ENCODE measurements around the gene CLEC16A. TPM values are rescaled to one million over a fixed set of nuclear protein-coding genes. Genes with fewer than 3 reads are reported as not detected.
A peak's percentile ranks its signal among the peaks of the same experiment; 100 is the strongest.
"Not testable (repeated sequence)": the region's sequence is repeated elsewhere in the genome, so short reads cannot be mapped to it uniquely, and the experiment has no call there.

The CLEC16A gene
- total RNA-seq, 2 donors from 2014 or later: 29.9 to 32.3 TPM

GRCh38 chr16:11101695-11102522, 157.5 kb downstream of the CLEC16A start:
- no peaks in the 10 kb centered on the region for H3K27me3 Mint-ChIP-seq (ENCODE audit: low read depth)
- H3K36me3 Mint-ChIP-seq (ENCODE audit: insufficient read depth in 2 of 2): peaks cover 0 to 3% of the 10 kb centered on the region in 2 donors
- H3K4me1 Mint-ChIP-seq (ENCODE audit: low read depth): peaks cover 100% of the 10 kb centered on the region
- H3K9me3 Mint-ChIP-seq: no peaks in the 10 kb centered on the region
- ATAC-seq (replicated peaks in 1 of 2) (no peak), DNase-seq (no peak)
- H3K4me3 Mint-ChIP-seq: peak overlapping the region; percentile 27 to 65
- H3K27ac Mint-ChIP-seq: peak overlapping the region; percentile 82

GRCh38 chr16:11102523-11102898, 158.1 kb downstream of the CLEC16A start:
- Mint-ChIP-seq H3K4me3 (peak overlapping the region in 1 of 2 donors; percentile 27), H3K27me3 (ENCODE audit: low read depth) (no peaks in the 10 kb centered on the region)

GRCh38 chr16:11103301-11103700, 158.9 kb downstream of the CLEC16A start:
- H3K27ac Mint-ChIP-seq: peak overlapping the region; percentile 66
- H3K9me3 Mint-ChIP-seq: not testable (repeated sequence)

More at GRCh38 chr16:11102523-11102898, 158.1 kb downstream of the CLEC16A start:
- DNase-seq: no peak
- no peaks in the 10 kb centered on the region for H3K9me3 Mint-ChIP-seq
- H3K27ac Mint-ChIP-seq: peak overlapping the region; percentile 54
- peaks cover 0 to 3% of the 10 kb centered on the region in 2 donors for H3K36me3 Mint-ChIP-seq (ENCODE audit: insufficient read depth in 2 of 2)
- ATAC-seq (replicated peaks in 1 of 2): no peak
- peaks cover 95% of the 10 kb centered on the region for H3K4me1 Mint-ChIP-seq (ENCODE audit: low read depth)

GRCh38 chr16:11104168-11105037, 160.0 kb downstream of the CLEC16A start:
- H3K36me3 Mint-ChIP-seq (ENCODE audit: insufficient read depth in 2 of 2): peaks cover 3 to 5% of the 10 kb centered on the region in 2 donors
- peak overlapping the region; percentile 91 for H3K27ac Mint-ChIP-seq
- no peak for ATAC-seq (replicated peaks in 1 of 2)
- H3K4me3 Mint-ChIP-seq: peak overlapping the region; percentile 53 to 82
- no peaks in the 10 kb centered on the region for H3K9me3 Mint-ChIP-seq
- peaks cover 79% of the 10 kb centered on the region for H3K4me1 Mint-ChIP-seq (ENCODE audit: low read depth)
- H3K27me3 Mint-ChIP-seq (ENCODE audit: low read depth): no peaks in the 10 kb centered on the region
- DNase-seq: no peak

More at GRCh38 chr16:11103301-11103700, 158.9 kb downstream of the CLEC16A start:
- H3K36me3 Mint-ChIP-seq (ENCODE audit: insufficient read depth in 2 of 2); ATAC-seq (replicated peaks in 1 of 2); H3K27me3 Mint-ChIP-seq (ENCODE audit: low read depth); DNase-seq: not testable (repeated sequence)
- Mint-ChIP-seq H3K4me1 (ENCODE audit: low read depth) (peaks cover 88% of the 10 kb centered on the region), H3K4me3 (peak overlapping the region in 1 of 2 donors; percentile 12)

- peak overlapping the region; percentile 91 for H3K27ac Mint-ChIP-seq
- DNase-seq (peak; percentile 44 to 49), ATAC-seq (replicated peaks in 1 of 2) (peak; percentile 53 to 59)
- peak overlapping the region; percentile 53 to 82 for H3K4me3 Mint-ChIP-seq
- no peaks in the 10 kb centered on the region for H3K9me3 Mint-ChIP-seq
- no peaks in the 10 kb centered on the region for H3K27me3 Mint-ChIP-seq (ENCODE audit: low read depth)
- H3K4me1 Mint-ChIP-seq (ENCODE audit: low read depth): peaks cover 79% of the 10 kb centered on the region
- peaks cover 5 to 7% of the 10 kb centered on the region in 2 donors for H3K36me3 Mint-ChIP-seq (ENCODE audit: insufficient read depth in 2 of 2)
Measured at GRCh38 chr16:11105038-11105903, 160.9 kb downstream of the CLEC16A start.

- no peaks in the 10 kb centered on the region for H3K27me3 Mint-ChIP-seq (ENCODE audit: low read depth)
- ATAC-seq (replicated peaks in 1 of 2) (no peak), DNase-seq (no peak)
- peaks cover 78% of the 10 kb centered on the region for H3K4me1 Mint-ChIP-seq (ENCODE audit: low read depth)
- H3K9me3 Mint-ChIP-seq: peaks cover under 1% of the 10 kb centered on the region in 2 donors
- no peak overlapping the region for H3K4me3 Mint-ChIP-seq
- H3K27ac Mint-ChIP-seq: peak overlapping the region; percentile 91
- H3K36me3 Mint-ChIP-seq (ENCODE audit: insufficient read depth in 2 of 2): peaks cover 11 to 15% of the 10 kb centered on the region in 2 donors
Measured at GRCh38 chr16:11106726-11107125, 162.4 kb downstream of the CLEC16A start.

GRCh38 chr16:11107780-11108465, 163.6 kb downstream of the CLEC16A start:
- Mint-ChIP-seq H3K4me1 (ENCODE audit: low read depth) (peaks cover 78% of the 10 kb centered on the region), H3K9me3 (peaks cover 2% of the 10 kb centered on the region in 2 donors), H3K4me3 (no peak overlapping the region), H3K27ac (no peak overlapping the region), H3K27me3 (ENCODE audit: low read depth) (no peaks in the 10 kb centered on the region), H3K36me3 (ENCODE audit: insufficient read depth in 2 of 2) (peaks cover 15 to 21% of the 10 kb centered on the region in 2 donors)
- DNase-seq (no peak), ATAC-seq (replicated peaks in 1 of 2) (no peak)

- no peak overlapping the region for H3K4me3 Mint-ChIP-seq
- H3K36me3 Mint-ChIP-seq (ENCODE audit: insufficient read depth in 2 of 2): peaks cover 15 to 21% of the 10 kb centered on the region in 2 donors
- ATAC-seq (replicated peaks in 1 of 2) (no peak), DNase-seq (no peak)
- no peak overlapping the region for H3K27ac Mint-ChIP-seq
- H3K9me3 Mint-ChIP-seq: peaks cover 2% of the 10 kb centered on the region in 2 donors
- H3K4me1 Mint-ChIP-seq (ENCODE audit: low read depth): peaks cover 78% of the 10 kb centered on the region
- no peaks in the 10 kb centered on the region for H3K27me3 Mint-ChIP-seq (ENCODE audit: low read depth)
Measured at GRCh38 chr16:11108466-11108805, 164.1 kb downstream of the CLEC16A start.

GRCh38 chr16:11109566-11109965, 165.2 kb downstream of the CLEC16A start:
- Mint-ChIP-seq H3K4me1 (ENCODE audit: low read depth) (peaks cover 78% of the 10 kb centered on the region), H3K36me3 (ENCODE audit: insufficient read depth in 2 of 2) (peaks cover 11 to 21% of the 10 kb centered on the region in 2 donors), H3K4me3 (no peak overlapping the region), H3K9me3 (peaks cover 2% of the 10 kb centered on the region in 2 donors), H3K27me3 (ENCODE audit: low read depth) (no peaks in the 10 kb centered on the region), H3K27ac (no peak overlapping the region)
- no peak for DNase-seq
- ATAC-seq (replicated peaks in 1 of 2): no peak

- no peak overlapping the region for H3K4me3 Mint-ChIP-seq
- DNase-seq (no peak), ATAC-seq (replicated peaks in 1 of 2) (no peak)
- H3K4me1 Mint-ChIP-seq (ENCODE audit: low read depth): peaks cover 74% of the 10 kb centered on the region
- peaks cover 11 to 22% of the 10 kb centered on the region in 2 donors for H3K36me3 Mint-ChIP-seq (ENCODE audit: insufficient read depth in 2 of 2)
- H3K9me3 Mint-ChIP-seq: peaks cover 2% of the 10 kb centered on the region in 2 donors
- H3K27ac Mint-ChIP-seq: peak overlapping the region; percentile 37
- no peaks in the 10 kb centered on the region for H3K27me3 Mint-ChIP-seq (ENCODE audit: low read depth)
Measured at GRCh38 chr16:11111150-11111549, 166.8 kb downstream of the CLEC16A start.

- H3K4me1 Mint-ChIP-seq (ENCODE audit: low read depth): peaks cover 74% of the 10 kb centered on the region
- peaks cover 2% of the 10 kb centered on the region in 2 donors for H3K9me3 Mint-ChIP-seq
- peaks cover 11 to 28% of the 10 kb centered on the region in 2 donors for H3K36me3 Mint-ChIP-seq (ENCODE audit: insufficient read depth in 2 of 2)
- no peak overlapping the region for H3K27ac Mint-ChIP-seq
- H3K4me3 Mint-ChIP-seq: peak overlapping the region in 1 of 2 donors; percentile 11
- H3K27me3 Mint-ChIP-seq (ENCODE audit: low read depth): no peaks in the 10 kb centered on the region
- ATAC-seq (replicated peaks in 1 of 2): no peak
- no peak for DNase-seq
Measured at GRCh38 chr16:11111856-11112634, 167.7 kb downstream of the CLEC16A start.

Data from activated T-cell treated with anti-CD3 and anti-CD28 coated beads, Interleukin-2, amount 50 U/mL, for 72 hours (primary cell).